OCI-LY3 (cell line): Measurements from ENCODE around the gene CALY.

Source experiments
- H2AFZ ChIP-seq: fragments of 200-600, 300-600 bp; shearing (Covaris generic); 2 replicates; pipeline ENCODE4 v1.6.0; 2014; ENCODE audit warnings: antibody characterized with exemption, low read depth, low read length
- H3K27ac ChIP-seq: fragments of 200-600, 300-600 bp; sonication (generic); 2 replicates; pipeline ENCODE4 v1.5.1; 2014; ENCODE audit warnings: mild to moderate bottlenecking, low read length, moderate library complexity, mixed read lengths
- H3K27me3 ChIP-seq: fragments of 200-600, 300-600 bp; sonication (generic); 2 replicates; pipeline ENCODE4 v1.6.1; 2014; ENCODE audit warnings: low read depth, low read length, mixed read lengths
- H3K36me3 ChIP-seq: fragments of 200-600, 300-600 bp; sonication (generic); replicated peaks from 2 replicates; pipeline ENCODE3; 2014; ENCODE audit warnings: low read depth, low read length, mixed read lengths
- H3K4me1 ChIP-seq: fragments of 300-600, 200-600 bp; sonication (generic); 2 replicates; pipeline ENCODE4 v1.6.1; 2014; ENCODE audit warnings: low read length, mixed read lengths
- H3K4me2 ChIP-seq: fragments of 200-600, 300-600 bp; sonication (generic); 2 replicates; pipeline ENCODE4 v1.6.1; 2014; ENCODE audit warnings: low read length, mixed read lengths
- H3K4me3 ChIP-seq: fragments of 300-600, 200-600 bp; sonication (generic); 2 replicates; pipeline ENCODE4 v1.5.1; 2014; ENCODE audit warnings: antibody characterized with exemption, mild to moderate bottlenecking, low read length, moderate library complexity
- H3K79me2 ChIP-seq: fragments of 300-600, 200-600 bp; shearing (Covaris generic); 2 replicates; pipeline ENCODE4 v1.6.1; 2014; ENCODE audit warnings: mild to moderate bottlenecking, low read length, mixed read lengths
- H3K9ac ChIP-seq: fragments of 300-600, 200-600 bp; shearing (Covaris generic); 2 replicates; pipeline ENCODE4 v1.6.0; 2014; ENCODE audit warnings: mild to moderate bottlenecking, low read length, moderate library complexity
- H3K9me3 ChIP-seq: fragments of 200-600, 300-600 bp; shearing (Covaris generic); 2 replicates; pipeline ENCODE4 v1.6.1; 2014; ENCODE audit warnings: low read length, mixed read lengths; ENCODE audit not compliant: insufficient read depth
- H4K20me1 ChIP-seq: fragments of 200-600, 300-600 bp; sonication (generic); 2 replicates; pipeline ENCODE4 v1.6.1; 2016; ENCODE audit warnings: low read length, mixed read lengths; ENCODE audit not compliant: insufficient read depth
- CTCF ChIP-seq: fragments of 200-600, 300-600 bp; sonication (generic); IDR thresholded peaks from 2 replicates; pipeline ENCODE4 v1.5.1; 2014; ENCODE audit warnings: antibody characterized with exemption, low read length, low read depth
- EZH2phosphoT487 ChIP-seq: fragments of 200-600 bp; shearing (Covaris generic); IDR thresholded peaks from 2 replicates; pipeline ENCODE4 v1.6.1; 2018; ENCODE audit warnings: antibody characterized with exemption, mixed run types, low read depth

The CALY gene

GRCh38 chr10:133312769-133313145 is 23.9 kb downstream of the CALY start:
- Histone ChIP-seq H3K79me2 (peaks cover 9% of the 10 kb centered on the region), H4K20me1 (peaks cover 4% of the 10 kb centered on the region; the same call in 1 of the 2 replicates), H3K27ac (no peak overlapping the region), H3K27me3 (no peaks in the 10 kb centered on the region), H3K4me3 (no peak overlapping the region), H3K4me2 (no peak overlapping the region), H2AFZ (no peak overlapping the region), H3K9ac (no peak overlapping the region), H3K9me3 (no peaks in the 10 kb centered on the region), H3K4me1 (0 out of 2 replicates have a peak, but pooled peaks cover 4% of the 10 kb centered on the region), H3K36me3 (peaks cover 4% of the 10 kb centered on the region)
- TF ChIP-seq EZH2phosphoT487, result no peak
- TF ChIP-seq CTCF, result no peak

- no peaks in the 10 kb centered on the region for H3K27me3 ChIP-seq
- no peaks in the 10 kb centered on the region for H3K9me3 ChIP-seq
- H3K27ac ChIP-seq, result no peak overlapping the region
- H2AFZ ChIP-seq, result no peak overlapping the region
- no peak for TF ChIP-seq CTCF
- no peak for TF ChIP-seq EZH2phosphoT487
- no peak overlapping the region for H3K4me3 ChIP-seq
- H3K36me3 ChIP-seq, result peaks cover 4% of the 10 kb centered on the region
- H3K4me2 ChIP-seq, result no peak overlapping the region
- H3K79me2 ChIP-seq, result peaks cover 15% of the 10 kb centered on the region
- peaks cover 8% of the 10 kb centered on the region for H3K4me1 ChIP-seq
- peaks cover 4% of the 10 kb centered on the region for H4K20me1 ChIP-seq
- H3K9ac ChIP-seq, result no peak overlapping the region
Measured at GRCh38 chr10:133312016-133312768, 24.5 kb downstream of the CALY start.

GRCh38 chr10:133311570-133311969 is 25.1 kb downstream of the CALY start:
- no peaks in the 10 kb centered on the region for H3K27me3 ChIP-seq
- H3K36me3 ChIP-seq, result peaks cover 4% of the 10 kb centered on the region
- peaks cover 21% of the 10 kb centered on the region for H3K79me2 ChIP-seq
- no peak for TF ChIP-seq EZH2phosphoT487
- no peak for TF ChIP-seq CTCF
- no peak overlapping the region for H3K9ac ChIP-seq
- H3K27ac ChIP-seq, result no peak overlapping the region
- peaks cover 14% of the 10 kb centered on the region for H3K4me1 ChIP-seq
- H3K4me3 ChIP-seq, result no peak overlapping the region
- no peak overlapping the region for H3K4me2 ChIP-seq
- peaks cover 4% of the 10 kb centered on the region for H4K20me1 ChIP-seq
- H2AFZ ChIP-seq, result no peak overlapping the region
- no peaks in the 10 kb centered on the region for H3K9me3 ChIP-seq

GRCh38 chr10:133310789-133311188 is 25.9 kb downstream of the CALY start:
- Histone ChIP-seq H3K79me2 (peaks cover 27% of the 10 kb centered on the region), H3K27me3 (no peaks in the 10 kb centered on the region), H3K4me3 (no peak overlapping the region), H3K4me2 (no peak overlapping the region), H3K4me1 (peaks cover 20% of the 10 kb centered on the region), H2AFZ (no peak overlapping the region), H4K20me1 (peaks cover 4% of the 10 kb centered on the region), H3K9ac (no peak overlapping the region), H3K36me3 (peaks cover 4% of the 10 kb centered on the region), H3K27ac (no peak overlapping the region), H3K9me3 (no peaks in the 10 kb centered on the region)
- no peak for TF ChIP-seq CTCF
- no peak for TF ChIP-seq EZH2phosphoT487
